Loucy (cell line): ENCODE results near the gene HOXA5.

ENCODE experiments used
- H2AFZ ChIP-seq: fragments of 200-600 bp; sonication (generic); 2 replicates; pipeline ENCODE4 v1.6.0; 2016; ENCODE audit warnings: antibody characterized with exemption, mild to moderate bottlenecking, low read length, moderate library complexity
- H3F3A ChIP-seq: fragments of 200-600 bp; 2 replicates; pipeline ENCODE4 v1.6.0; 2016; ENCODE audit warnings: antibody characterized with exemption, low read depth, mild to moderate bottlenecking
- H3K27me3 ChIP-seq: fragments of 200-600 bp; sonication (generic); 2 replicates; pipeline ENCODE4 v1.6.1; 2014; ENCODE audit warnings: low read length, mild to moderate bottlenecking; ENCODE audit not compliant: insufficient read depth, poor library complexity, severe bottlenecking
- H3K36me3 ChIP-seq: fragments of 200-600 bp; sonication (generic); 2 replicates; pipeline ENCODE4 v1.6.1; 2016; ENCODE audit warnings: low read length; ENCODE audit not compliant: insufficient read depth
- H3K4me1 ChIP-seq: fragments of 200-600 bp; sonication (generic); 2 replicates; pipeline ENCODE4 v1.5.1; 2014; ENCODE audit warnings: low read length, mild to moderate bottlenecking; ENCODE audit not compliant: insufficient read depth, poor library complexity, severe bottlenecking
- H3K4me2 ChIP-seq: fragments of 200-600 bp; sonication (generic); 2 replicates; pipeline ENCODE4 v1.6.0; 2014; ENCODE audit warnings: antibody characterized with exemption, low read length, low read depth, mild to moderate bottlenecking; ENCODE audit not compliant: poor library complexity, severe bottlenecking
- H3K4me3 ChIP-seq: fragments of 200-600 bp; sonication (generic); 2 replicates; pipeline ENCODE4 v1.5.1; 2014; ENCODE audit warnings: low read length, mild to moderate bottlenecking, mixed read lengths; ENCODE audit not compliant: poor library complexity, severe bottlenecking
- H3K79me2 ChIP-seq: fragments of 200-600 bp; sonication (generic); 2 replicates; pipeline ENCODE4 v1.6.1; 2014; ENCODE audit warnings: low read length; ENCODE audit not compliant: insufficient read depth
- H3K9ac ChIP-seq: fragments of 200-600 bp; sonication (generic); 2 replicates; pipeline ENCODE4 v1.6.0; 2014; ENCODE audit warnings: mild to moderate bottlenecking, low read depth, low read length, moderate library complexity; ENCODE audit not compliant: poor library complexity, severe bottlenecking
- H3K9me2 ChIP-seq: fragments of 200-600 bp; sonication (generic); replicated peaks from 2 replicates; pipeline ENCODE4 v1.6.1; 2016; ENCODE audit warnings: low read depth, low read length, mixed read lengths
- H3K9me3 ChIP-seq: fragments of 200-600 bp; sonication (generic); 2 replicates; pipeline ENCODE4 v1.6.1; 2014; ENCODE audit warnings: mild to moderate bottlenecking, antibody characterized with exemption, low read length, low read depth; ENCODE audit not compliant: insufficient read depth
- H4K20me1 ChIP-seq: fragments of 200-600 bp; sonication (generic); 2 replicates; pipeline ENCODE4 v1.6.0; 2014; ENCODE audit warnings: antibody characterized with exemption, low read length, mild to moderate bottlenecking; ENCODE audit not compliant: insufficient read depth, poor library complexity, severe bottlenecking
- EZH2phosphoT487 ChIP-seq: fragments of 200-600 bp; IDR thresholded peaks from 2 replicates; pipeline ENCODE4 v1.6.1; 2018; ENCODE audit warnings: antibody characterized with exemption, mild to moderate bottlenecking, moderate library complexity, borderline replicate concordance
- TF ChIP-seq, protein P1 (sequence below): fragments of 200-600 bp; sonication (generic); conservative IDR thresholded peaks from 2 replicates; pipeline ENCODE4 v1.5.1; 2014; ENCODE audit warnings: mild to moderate bottlenecking, antibody characterized with exemption, low read length

The HOXA5 gene

GRCh38 chr7:27161721-27162560 lies 18.5 kb upstream of the HOXA5 start:
- H3K9me3 ChIP-seq: no peaks in the 10 kb centered on the region
- no peaks in the 10 kb centered on the region for H3K9me2 ChIP-seq
- H3K27me3 ChIP-seq: peaks cover 44% of the 10 kb centered on the region
- H3K36me3 ChIP-seq: peaks cover 28% of the 10 kb centered on the region
- H3K79me2 ChIP-seq: peaks cover 94% of the 10 kb centered on the region
- H3K4me3 ChIP-seq: peak overlapping the region; percentile 94
- H3K4me1 ChIP-seq: peaks cover 8% of the 10 kb centered on the region
- peaks cover 41% of the 10 kb centered on the region for H4K20me1 ChIP-seq
- H3K9ac ChIP-seq: peak overlapping the region; percentile 99
- no peak for TF ChIP-seq EZH2phosphoT487
- H3F3A ChIP-seq: peaks cover 12% of the 10 kb centered on the region; the same call in 1 of the 2 replicates
- H2AFZ ChIP-seq: no peak overlapping the region
- H3K4me2 ChIP-seq: peak overlapping the region; percentile 91

DNA sequence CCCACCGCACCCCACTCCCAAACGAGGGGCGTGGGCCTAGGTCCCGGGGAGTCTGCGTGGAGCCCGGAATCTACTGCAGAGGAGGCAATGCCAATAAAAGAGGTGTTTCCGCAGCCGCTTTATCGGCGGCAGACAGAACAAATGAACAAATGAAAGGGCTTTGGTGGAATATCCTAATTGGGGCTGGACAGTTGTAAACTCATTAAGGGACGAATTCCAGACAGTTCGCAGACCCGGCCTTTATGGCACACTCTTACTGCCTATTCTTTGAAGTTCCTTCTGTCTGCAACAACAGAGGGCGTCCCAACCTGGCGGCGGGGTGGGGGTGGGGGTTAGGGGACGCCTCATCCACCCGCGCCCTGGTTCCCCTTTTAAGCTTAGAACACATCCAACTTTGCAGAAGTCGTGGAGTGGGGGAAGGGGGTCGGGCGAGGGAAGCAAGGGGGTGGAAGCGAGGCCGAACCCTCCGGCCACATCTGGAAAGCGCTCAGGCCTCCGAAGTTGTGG lies 17.8 kb upstream of the HOXA5 start:
- no peak for TF ChIP-seq EZH2phosphoT487
- TF ChIP-seq, protein P1, sequence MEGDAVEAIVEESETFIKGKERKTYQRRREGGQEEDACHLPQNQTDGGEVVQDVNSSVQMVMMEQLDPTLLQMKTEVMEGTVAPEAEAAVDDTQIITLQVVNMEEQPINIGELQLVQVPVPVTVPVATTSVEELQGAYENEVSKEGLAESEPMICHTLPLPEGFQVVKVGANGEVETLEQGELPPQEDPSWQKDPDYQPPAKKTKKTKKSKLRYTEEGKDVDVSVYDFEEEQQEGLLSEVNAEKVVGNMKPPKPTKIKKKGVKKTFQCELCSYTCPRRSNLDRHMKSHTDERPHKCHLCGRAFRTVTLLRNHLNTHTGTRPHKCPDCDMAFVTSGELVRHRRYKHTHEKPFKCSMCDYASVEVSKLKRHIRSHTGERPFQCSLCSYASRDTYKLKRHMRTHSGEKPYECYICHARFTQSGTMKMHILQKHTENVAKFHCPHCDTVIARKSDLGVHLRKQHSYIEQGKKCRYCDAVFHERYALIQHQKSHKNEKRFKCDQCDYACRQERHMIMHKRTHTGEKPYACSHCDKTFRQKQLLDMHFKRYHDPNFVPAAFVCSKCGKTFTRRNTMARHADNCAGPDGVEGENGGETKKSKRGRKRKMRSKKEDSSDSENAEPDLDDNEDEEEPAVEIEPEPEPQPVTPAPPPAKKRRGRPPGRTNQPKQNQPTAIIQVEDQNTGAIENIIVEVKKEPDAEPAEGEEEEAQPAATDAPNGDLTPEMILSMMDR: peak; percentile 32; the same call in 1 of the 2 replicates
- Histone ChIP-seq H2AFZ (no peak overlapping the region), H3K79me2 (peaks cover 94% of the 10 kb centered on the region), H3K9me3 (no peaks in the 10 kb centered on the region), H3K9ac (peak overlapping the region; percentile 99), H3F3A (peaks cover 12% of the 10 kb centered on the region; the same call in 1 of the 2 replicates), H4K20me1 (peaks cover 36% of the 10 kb centered on the region), H3K27me3 (peaks cover 38% of the 10 kb centered on the region), H3K9me2 (no peaks in the 10 kb centered on the region), H3K4me2 (peak overlapping the region; percentile 91), H3K36me3 (peaks cover 28% of the 10 kb centered on the region), H3K4me1 (peaks cover 8% of the 10 kb centered on the region), H3K4me3 (peak overlapping the region; percentile 94)

DNA sequence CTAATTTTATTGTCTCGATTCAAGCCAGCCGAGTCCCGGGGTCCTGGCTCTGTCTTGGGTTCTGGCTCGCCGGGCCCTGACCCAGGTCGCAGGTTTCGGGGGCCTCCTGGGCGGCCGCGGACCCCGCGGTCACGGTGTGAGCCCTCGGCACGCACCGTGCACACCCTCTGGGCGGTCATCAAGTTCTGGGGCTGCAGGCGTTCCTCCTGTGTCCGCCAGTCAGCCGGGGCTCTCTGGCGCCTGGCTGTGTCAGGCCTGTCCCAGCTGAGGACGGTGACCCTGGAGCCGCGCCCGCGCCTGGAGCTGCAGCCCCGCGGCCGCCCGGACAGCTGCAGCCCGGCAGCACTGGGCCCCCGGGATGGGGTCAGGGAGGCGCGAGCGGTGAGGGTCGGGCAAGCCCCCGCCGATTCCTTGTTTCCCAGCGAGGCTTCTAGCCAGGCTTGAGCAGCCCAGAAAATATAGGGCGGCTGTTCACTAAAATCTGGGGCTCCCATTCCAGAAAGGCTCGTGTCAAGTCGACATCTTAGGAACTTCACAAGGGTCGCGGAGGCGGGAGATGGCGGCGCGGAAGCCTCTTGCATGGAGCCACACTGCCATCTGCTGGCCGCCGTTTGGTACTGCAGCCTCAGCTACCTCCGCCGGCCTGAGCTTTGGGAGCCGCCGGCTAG lies 17.2 kb upstream of the HOXA5 start:
- Histone ChIP-seq H3K36me3 (peaks cover 28% of the 10 kb centered on the region), H3K9me3 (no peaks in the 10 kb centered on the region), H3F3A (peaks cover 12% of the 10 kb centered on the region; the same call in 1 of the 2 replicates), H3K4me2 (peak overlapping the region; percentile 91), H4K20me1 (peaks cover 34% of the 10 kb centered on the region), H3K4me1 (peaks cover 8% of the 10 kb centered on the region), H2AFZ (0 out of 2 replicates have a peak overlapping the region, but pooled peaks have one; percentile 20), H3K9ac (peak overlapping the region; percentile 99), H3K27me3 (peaks cover 35% of the 10 kb centered on the region), H3K4me3 (peak overlapping the region; percentile 94), H3K9me2 (no peaks in the 10 kb centered on the region), H3K79me2 (peaks cover 95% of the 10 kb centered on the region)
- no peak for TF ChIP-seq EZH2phosphoT487
- TF ChIP-seq, protein P1: peak; percentile 91
